NCI-H2081 (cell line): ENCODE results near the gene C2orf76.
"Not testable (repeated sequence)": the region's sequence is repeated elsewhere in the genome, so short reads cannot be mapped to it uniquely, and the experiment has no call there.

Source experiments
- DNase-seq, 2 experiments: peaks; one replicate each; lab custom pipeline; 2025; lab: John Stamatoyannopoulos, UW

C2orf76 gene

DNA sequence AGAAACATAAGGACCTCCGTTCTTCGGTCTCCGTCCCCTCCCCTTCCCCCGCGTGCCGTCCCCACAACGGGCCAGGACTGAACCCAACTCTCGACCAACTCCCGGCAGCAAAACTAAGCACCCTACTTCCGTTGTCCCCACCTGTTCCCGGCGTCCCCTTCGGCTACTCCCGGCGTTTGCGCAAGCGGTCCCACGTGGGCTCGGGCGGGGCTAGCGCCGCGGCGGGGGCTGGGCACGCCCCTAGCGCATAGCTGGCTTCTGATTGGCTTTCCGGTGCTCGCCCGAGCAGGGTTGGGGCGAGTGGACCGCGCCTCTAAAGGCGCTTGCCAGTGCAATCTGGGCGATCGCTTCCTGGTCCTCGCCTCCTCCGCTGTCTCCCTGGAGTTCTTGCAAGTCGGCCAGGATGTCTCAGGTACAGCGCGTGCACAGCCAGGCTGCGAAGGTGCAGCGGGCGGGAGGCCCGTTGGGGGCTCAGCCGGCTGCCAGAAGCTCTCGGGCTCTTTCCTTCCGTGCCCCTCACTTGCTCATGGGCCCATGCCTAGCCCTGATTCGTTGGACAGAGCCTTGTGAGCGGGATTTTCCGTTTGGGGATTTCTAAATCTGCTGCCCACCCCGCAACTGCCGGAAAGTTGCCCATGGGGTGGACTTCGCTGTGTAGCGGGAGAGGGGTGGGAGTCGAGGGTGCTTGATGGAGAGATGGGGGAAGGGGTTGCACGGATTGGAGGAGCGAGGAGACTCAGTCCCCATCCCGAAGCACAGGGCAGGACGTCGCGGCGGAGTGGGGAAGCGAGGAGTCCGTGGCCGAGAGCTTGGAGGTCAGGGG is at the start of gene C2orf76, which contains the start of gene DBI:
Gene C2orf76 (minus strand): TSS at position 186 of the 823 bp plus-strand sequence. CDS start 26,875 bp downstream, outside the sequence.
Gene DBI (plus strand): TSS at position 329 of the 823 bp plus-strand sequence. CDS start 75 bp downstream, at position 404.
- peak; percentile 92 to 96 for DNase-seq

DNA sequence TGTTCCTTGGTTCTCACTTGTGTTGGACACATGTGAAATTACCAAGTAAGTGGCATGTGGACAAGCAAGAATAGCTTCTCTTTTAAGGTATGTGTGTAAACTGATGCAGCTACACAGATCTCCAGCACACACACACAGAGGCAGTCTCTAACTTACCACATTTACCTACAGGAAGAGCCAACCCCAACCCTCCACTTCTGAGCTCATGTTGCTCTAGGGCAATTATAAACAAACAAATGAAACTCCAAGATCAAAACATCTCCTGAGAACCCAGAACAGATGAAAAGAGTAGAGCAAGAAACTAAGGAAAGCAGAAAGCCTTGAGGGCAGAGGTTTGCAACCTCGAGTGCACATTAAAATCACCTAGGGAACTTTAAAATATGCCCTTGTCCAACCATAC is 49.0 kb upstream of the C2orf76 start:
- DNase-seq: no peak

DNA sequence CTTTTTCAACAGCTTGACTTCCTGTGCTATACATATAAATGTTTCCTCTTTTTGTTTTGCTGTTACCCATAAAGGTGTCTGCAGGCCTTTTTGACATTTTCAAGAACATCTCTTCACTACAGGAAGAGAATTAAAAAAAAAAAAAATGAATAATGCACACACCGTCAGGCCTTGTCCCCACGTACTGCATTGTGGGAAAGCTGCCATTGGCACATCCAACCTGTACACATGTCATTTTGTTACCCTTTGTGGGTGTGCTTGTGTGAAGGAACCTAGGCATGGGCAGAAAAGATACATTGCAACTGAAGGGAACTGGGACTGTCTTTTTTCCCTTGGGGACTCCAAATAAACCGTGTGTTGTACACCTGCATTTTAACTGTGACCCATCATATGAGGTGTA is 48.3 kb upstream of the C2orf76 start:
- no peak for DNase-seq

DNA sequence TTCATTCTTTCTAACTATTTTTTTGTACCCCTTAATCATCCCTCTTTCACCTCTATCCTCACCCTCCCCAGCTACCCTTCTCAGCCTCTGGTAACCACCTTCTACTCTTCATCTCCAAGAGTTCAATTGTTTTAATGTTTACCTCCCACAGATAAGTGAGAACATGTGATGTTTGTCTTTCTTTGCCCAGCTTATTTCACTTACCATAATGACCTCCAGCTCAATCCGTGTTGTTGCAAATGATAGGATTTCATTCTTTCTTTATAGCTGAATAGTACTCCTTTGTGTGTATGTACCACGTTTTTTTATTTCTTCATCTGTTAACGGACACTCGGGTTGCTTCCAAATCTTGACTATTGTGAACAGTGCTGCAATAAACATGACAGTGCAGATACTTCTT is 42.9 kb upstream of the C2orf76 start:
- no peak for DNase-seq

DNA sequence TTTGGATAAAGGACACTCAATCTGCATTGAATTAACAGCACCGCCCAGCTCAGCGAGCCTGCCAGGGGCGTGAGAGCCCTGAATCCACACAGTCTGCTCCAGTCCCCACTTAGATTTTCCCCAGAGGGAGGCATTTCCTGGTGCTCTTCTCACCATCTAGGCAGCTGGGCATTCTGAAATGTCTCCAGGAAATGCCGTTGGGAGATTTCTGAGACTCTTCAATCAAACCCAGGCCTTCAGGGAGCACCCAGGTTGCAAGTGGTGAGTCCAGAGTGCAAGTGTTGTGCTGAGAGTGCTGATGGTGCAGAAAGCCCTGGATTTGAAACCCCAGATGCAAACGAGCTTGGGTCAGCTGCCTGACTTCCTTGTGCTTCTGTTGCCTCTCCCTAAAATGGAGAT is 41.6 kb upstream of the C2orf76 start:
- DNase-seq: peak in 1 of 2 experiments; percentile 11

DNA sequence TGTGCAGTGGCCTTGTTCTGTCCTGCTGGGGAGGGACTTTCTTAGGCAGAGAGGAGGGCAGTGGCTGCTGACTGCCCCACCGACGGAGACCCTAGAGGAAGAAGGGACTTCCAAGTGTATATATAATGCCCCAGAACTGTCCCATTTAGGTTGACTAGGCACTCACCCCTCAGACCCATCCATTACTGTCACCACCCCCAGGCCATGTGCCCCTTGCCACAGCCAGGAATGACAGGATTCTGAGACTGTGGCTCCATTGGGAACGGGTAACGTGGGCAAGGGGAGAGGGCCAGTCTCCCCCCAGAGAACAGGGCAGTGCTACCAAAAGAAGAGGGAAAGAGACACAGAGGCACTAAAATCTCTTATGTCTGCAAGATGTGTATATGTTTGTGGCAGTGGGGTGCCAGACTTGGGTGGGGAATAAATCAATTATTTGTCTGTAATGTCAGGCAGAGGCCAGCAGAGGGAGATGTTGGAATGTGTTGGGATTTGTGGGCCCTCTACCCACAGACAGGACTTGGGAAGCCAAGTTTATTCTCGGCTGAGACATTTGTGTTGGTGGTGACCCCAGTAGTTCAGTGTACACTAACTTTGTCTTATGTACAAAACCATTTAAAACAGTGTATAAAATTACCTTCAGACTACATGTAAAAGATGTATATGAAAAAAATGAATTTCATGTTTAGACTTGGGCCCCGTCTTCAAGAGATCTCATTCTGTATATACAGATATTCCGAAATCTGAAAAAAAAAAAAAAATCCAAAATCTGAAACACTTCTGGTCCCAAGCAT is 41.0 kb upstream of the C2orf76 start:
- DNase-seq: peak in 1 of 2 experiments; percentile 46

DNA sequence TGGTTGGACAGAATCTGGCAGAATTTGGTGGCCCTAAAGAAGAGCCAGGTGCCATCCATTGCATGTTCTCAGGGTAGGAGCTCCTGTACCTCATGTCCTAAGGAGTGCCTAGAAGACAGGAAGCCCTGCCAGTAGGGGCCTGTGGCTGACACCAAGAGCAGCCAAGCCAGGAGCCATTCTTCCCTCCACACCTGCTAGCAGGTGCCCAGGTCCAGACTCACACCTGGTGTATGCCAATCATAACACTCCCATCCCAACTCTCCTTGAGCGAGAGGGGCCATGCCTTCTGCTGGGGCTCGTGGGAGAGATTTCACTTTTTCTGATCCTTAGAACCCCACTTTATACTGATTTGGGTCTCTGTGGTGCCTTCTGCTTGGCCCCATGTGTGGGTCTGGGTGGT is 38.5 kb upstream of the C2orf76 start:
- no peak for DNase-seq

DNA sequence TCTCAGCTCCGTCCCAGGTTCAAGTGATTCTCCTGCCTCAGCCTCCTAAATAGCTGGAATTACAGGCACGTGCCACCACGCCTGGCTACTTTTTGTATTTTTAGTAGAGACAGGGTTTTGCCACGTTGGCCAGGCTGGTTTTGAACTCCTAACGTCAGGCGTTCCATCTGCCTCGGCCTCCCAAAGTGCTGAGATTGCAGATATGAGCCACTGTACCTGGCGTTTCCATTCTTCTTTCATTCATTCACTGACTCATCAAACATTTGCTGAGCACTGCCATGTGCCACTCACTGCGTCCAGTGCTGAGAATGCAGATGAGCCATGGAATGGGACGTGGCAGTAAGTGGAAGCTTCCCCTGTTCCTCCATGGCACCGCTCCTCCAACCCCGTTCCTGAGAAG is 37.0 kb upstream of the C2orf76 start:
- not testable (repeated sequence) for DNase-seq

DNA sequence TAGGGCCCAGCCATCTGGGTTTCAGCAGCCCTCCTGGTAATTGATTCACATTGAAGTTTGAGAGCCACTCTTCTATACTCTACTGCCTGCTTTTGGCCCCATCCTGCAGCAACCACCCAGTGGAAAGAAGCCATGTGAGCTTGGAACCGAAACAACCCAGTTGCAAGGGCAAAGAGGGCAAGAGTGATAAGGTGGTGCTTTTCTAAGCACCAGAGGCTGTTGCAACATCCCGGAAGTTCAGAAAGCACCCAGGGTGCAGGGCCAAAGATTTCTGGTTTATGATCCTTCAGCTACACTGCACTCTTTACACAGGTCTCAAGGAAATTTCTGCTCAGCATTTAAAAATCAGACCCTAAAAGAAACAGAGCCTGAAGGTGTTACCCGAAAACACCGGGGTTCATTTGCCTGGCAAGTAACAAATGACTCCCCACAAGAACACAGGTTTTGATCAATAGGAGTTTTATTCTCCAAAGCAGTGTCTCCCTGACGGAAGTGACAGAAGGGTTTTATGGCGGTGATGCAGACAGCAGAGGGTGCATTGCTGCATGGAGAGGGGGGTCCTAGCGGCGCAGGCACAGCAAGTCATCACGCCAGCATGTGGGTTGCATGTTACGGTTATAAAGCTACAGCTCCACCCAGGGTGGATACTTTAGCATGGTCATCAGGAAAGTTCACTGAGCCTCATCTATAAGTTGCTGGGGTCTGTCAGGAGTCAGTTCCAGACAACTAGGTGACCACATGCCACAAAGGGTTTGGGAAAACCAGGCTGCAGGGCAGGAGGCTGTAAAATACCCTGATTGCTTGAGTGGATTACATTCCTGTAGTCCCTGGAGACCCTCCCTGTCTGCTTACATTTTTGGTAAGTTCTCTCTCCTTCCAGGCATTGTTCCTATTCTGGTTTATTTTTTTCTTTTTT is 36.3 kb upstream of the C2orf76 start:
- DNase-seq: no peak

DNA sequence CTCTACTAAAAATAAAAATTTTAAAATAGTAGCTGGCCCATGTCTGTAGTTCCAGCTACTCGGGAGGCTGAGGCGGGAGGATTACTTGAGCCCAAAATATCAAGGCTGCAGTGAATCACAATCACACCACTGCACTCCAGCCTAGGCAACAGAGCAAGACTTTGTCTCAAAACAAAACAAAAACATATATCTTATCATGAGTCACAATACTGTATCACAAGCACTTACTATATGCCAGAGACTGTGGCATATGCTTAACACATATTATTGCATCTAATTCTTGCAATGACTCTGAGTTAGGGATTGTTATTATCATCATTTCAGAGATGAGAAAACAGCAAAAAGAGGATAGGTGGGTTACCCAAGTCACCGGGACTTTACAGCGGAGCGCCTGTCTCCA is 35.5 kb upstream of the C2orf76 start:
- no peak for DNase-seq

DNA sequence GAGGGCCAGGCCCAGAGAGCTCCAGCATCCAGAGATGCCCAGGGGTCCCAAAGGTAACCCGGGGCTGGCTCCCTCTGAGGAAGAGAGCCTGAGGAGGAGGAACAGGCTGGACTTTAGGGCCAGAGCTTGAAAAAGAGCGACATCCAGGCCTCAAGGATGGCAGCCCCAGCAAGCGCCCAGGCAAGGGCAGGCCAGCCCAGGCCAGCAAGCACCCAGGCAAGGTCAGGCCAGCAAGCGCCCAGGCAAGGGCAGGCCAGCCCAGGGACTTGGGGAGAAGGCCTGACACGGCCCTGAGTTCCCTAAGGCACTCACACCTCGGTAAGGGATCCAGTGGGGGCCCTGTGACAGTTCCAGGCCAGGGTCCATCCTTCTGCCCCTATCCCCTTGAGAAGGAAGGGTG is 30.6 kb upstream of the C2orf76 start:
- DNase-seq: no peak

DNA sequence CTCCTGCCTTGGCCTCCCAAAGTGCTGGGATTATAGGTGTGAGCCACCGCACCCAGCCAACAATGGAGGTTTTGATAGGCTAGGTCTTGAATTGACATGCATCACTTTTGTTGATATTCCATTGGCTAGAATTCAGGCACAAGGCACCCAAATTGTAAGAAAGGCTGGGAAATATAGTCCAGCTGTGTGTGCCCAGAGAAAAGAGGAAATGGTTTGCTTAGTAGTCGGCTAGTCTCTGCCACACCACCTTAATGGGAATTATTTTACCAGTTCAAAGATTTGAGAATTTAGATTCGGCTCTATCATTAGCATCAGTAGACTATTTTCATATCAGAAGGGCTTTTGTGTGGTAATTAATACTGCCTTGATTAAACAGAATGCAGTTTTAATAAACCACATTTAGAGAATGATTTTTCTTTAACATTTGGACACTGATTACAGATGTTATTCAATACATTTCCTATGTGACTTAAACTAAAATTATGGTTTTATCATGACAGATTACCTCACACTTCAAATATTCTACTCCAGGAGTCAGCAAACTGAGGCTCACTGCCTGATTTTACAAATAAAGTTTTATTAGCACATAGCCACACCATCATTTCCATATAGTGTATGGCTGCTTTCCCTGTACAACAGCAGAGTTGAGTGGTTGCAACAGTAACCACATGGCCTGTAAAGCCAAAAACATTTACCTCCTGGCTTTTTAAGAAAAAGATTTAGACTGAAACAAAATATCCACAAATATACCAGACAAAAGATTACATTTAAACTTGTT is 27.5 kb upstream of the C2orf76 start:
- DNase-seq: no peak

DNA sequence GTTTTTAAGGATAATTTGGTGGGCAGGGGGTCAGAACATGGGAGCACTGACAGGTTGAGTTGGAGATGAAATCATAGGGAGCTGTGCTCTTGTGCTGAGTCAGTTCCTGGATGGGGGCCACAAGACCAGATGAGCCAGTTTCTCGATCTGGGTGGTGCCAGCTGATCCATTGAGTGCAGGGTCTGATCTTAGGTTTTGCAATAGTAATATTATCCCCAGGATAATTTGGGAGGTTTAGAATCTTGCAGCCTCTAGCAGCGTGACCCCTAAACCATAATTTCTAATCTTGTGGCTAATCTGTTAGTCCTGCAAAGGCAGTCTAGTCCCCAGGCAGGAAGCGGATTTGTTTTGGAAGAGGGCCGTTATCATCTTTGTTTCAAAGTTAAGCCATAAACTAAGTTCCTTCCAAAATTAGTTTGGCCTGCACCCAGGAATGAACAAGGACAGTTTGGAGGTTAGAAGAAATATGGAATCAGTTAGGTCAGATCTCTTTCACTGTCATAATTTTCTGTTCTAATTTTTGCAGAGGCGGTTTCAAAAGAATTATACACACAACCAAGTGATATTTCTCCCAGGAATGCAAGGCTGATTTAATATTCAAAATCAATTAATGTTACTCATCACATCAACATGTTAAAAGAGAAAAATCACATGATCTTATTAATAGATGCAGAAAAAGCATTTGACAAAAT is 23.1 kb upstream of the C2orf76 start:
- DNase-seq: no peak

DNA sequence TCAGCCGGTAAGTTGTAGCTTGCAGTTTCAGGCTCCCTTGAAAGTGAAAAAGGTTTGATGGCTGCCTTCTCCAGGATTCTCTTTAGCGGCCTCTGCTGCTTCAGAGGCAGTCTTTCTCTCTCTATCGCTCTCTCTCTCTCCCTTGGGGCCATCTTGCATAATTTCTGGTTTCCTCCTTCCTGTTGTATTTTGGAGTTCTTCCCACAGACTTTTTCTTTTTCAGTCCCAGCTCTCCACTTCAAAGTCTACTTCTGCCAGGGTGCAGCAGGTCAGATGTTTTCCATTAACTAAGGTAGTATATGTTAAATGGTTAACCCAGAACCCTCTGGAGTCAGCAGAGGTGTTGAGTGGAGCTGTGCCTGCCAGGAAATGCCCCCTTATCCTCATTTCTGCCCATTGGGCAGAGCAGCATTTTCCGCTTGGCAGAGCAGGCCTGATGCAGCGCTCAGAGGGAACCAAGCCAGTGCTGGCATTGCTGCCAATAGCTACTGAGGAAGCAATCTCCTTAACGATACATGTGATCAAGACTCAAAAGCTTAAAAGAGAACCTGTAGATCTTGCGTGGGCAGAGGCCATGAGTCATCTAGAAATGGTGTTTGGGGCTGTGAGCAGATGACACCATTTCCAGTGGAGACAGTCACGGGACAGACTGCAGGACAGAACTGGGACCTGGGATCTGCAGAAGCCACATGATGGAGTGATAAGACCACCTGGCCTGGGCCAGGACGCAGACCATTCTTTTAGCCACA is 20.9 kb upstream of the C2orf76 start:
- DNase-seq: no peak

DNA sequence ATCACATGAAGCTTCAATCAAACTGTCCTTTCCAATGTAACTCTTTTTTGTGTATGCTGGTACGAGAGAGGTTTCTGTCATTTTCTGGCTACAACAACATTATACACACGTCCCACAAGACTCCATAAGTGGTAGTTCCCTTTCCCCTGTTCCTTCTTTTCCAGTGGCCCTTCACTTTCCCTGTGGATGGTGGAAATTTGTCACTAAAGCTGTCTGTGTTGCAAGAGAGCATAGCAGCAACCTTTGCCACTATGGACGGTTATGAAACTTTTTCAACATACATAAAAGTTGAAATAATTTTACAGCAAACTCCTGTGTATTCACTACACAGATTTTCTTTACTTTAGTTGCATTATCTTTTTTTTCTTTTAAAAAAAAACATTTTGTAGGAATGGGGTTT is 18.8 kb upstream of the C2orf76 start:
- no peak for DNase-seq

DNA sequence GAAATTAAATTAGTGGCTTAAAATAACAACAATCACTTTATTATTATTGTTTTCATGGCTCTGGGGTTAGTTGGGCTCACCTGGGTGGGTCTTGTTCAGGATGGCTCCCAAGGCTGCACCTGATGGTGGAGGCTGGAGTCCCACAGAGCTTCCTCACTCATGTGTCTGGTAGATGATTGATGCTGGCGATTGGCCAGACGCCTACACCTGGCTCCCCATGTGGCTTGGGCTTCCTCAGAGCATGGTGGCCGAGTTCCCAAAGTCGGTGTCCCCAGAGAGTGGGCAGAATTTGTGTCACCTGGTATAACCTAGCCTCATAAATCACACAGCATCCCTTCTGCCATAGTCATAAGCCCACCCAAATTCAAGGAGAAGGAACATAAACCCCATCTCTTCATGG is 18.3 kb upstream of the C2orf76 start:
- DNase-seq: peak in 1 of 2 experiments; percentile 25

DNA sequence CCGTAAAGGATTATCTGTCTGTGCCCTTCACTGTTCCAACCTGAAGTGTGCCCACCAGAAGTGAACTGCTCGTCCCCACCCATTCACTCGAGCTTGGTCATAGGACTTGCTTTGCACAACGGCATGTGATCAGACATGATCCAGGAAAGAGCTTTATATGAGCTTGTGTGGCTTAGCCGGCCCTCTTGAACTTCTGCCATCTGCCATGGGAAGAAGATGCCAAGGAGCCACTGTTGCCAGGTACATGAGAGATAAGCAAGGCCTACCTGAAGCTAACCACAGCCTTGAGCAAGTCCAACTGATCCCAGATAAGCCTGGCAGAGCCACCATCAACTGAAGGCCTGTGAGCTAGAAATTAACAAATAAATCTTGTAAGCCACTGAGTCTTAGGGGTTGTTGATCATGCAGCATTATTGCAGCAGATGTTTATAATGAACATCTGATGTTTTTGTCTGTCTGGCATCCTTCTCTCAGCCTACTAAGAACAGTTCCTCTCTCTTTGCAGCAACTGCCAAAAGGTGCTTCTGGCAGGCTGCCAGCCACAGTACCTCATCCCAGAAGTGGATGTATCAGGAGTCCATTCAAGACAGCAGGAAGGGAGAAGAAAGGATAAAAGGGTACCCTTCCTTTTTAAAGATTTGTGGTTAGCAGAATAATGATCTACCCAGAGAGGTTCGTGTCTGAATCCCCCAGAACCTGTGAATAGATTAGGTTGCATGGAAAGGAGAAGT is 16.9 kb upstream of the C2orf76 start:
- peak in 1 of 2 experiments; percentile 2 for DNase-seq

DNA sequence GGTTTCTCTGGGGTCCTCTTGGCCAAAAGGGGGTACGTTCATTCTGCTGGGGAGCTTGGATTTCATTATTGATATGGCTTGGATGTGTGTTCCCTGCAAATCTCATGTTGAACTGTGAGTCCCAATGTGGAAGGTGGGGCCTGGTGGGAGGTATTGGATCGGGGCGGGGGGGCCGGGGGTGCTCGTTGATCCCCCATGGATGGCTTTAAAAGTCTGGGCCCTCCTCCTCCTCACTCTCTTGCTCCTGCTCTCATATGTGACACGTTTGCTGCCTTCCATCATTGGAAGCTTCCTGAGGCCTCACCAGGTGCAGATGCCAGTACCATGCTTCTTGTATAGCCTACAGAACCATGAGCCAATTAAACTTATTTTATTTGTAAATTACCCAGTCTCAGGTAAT is 11.9 kb upstream of the C2orf76 start:
- DNase-seq: no peak

DNA sequence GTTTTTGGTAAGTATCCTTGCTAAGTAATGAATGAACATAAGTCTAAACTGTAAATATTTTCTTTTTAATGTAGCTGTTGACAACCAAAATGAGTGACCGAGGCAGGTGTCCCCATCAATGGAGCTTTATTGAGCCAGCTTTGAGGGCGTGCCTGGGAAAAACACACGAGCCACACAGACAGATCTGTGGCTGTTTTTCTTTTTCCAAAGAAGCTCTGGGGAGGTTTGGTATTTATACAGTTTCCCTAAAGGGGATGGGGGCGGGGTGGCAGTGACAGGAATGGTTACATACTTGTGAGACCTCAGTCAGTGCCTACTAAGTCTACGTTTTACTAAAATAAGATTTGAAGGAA is 11.3 kb upstream of the C2orf76 start:
- no peak for DNase-seq
